CD14-positive monocyte (primary cell): Measurements from ENCODE around the gene WWOX. TPM values are rescaled to one million over a fixed set of nuclear protein-coding genes. Genes with fewer than 3 reads are reported as not detected.

Experiments
- DNase-seq, 3 donors: peaks; one replicate each; pipeline ENCODE4 v3.0.0-alpha.2; 2011 to 2022
- H2AFZ ChIP-seq: 2 replicates; pipeline ENCODE4 v1.6.0; 2012; ENCODE audit warnings: mild to moderate bottlenecking, low read depth, low read length, inconsistent platforms; ENCODE audit not compliant: insufficient read depth, poor library complexity, severe bottlenecking
- H3K27ac ChIP-seq, 2 donors: 1 replicate in 1 of 2; 2 replicates in 1 of 2; pipeline ENCODE4 v1.5.1; 2012 to 2013; ENCODE audit warnings: low read length in 2 of 2, control low read depth in 1 of 2, inconsistent platforms in 1 of 2, low read depth in 1 of 2, mild to moderate bottlenecking in 1 of 2
- H3K27me3 ChIP-seq, 2 donors: one replicate each; pipeline versions ENCODE4 v1.6.0 to v1.6.1; 2011 to 2013; ENCODE audit warnings: low read length in 2 of 2; ENCODE audit not compliant: control insufficient read depth in 2 of 2, insufficient read depth in 2 of 2
- H3K36me3 ChIP-seq, 2 donors: replicated peaks in 1 of 2; 1 replicate in 1 of 2; 2 replicates in 1 of 2; pipeline versions ENCODE4 v1.5.1 to v1.6.1; 2012 to 2013; ENCODE audit warnings: low read length in 2 of 2, control low read depth in 1 of 2, inconsistent platforms in 1 of 2, mild to moderate bottlenecking in 1 of 2; ENCODE audit not compliant: insufficient read depth in 2 of 2, control insufficient read depth in 1 of 2
- H3K4me1 ChIP-seq, 2 donors: 1 replicate in 1 of 2; 2 replicates in 1 of 2; pipeline versions ENCODE4 v1.5.1 to v1.6.1; 2012 to 2013; ENCODE audit warnings: low read length in 2 of 2, control low read depth in 1 of 2, inconsistent platforms in 1 of 2, mild to moderate bottlenecking in 1 of 2, moderate library complexity in 1 of 2; ENCODE audit not compliant: insufficient read depth in 2 of 2, control insufficient read depth in 1 of 2
- H3K4me2 ChIP-seq: replicated peaks from 2 replicates; pipeline ENCODE3; 2012; ENCODE audit warnings: low read length, moderate library complexity, mild to moderate bottlenecking; ENCODE audit not compliant: poor library complexity, severe bottlenecking; ENCODE audit errors: extremely low read depth
- H3K4me3 ChIP-seq, 3 experiments: fragments of 200-600 bp in 1 of 3; sonication (generic) in 1 of 3; replicated peaks in 1 of 3; 1 replicate in 2 of 3; 2 replicates in 1 of 3; pipeline ENCODE4 v1.5.1; 2011 to 2013; ENCODE audit warnings: low read length in 3 of 3, mild to moderate bottlenecking in 3 of 3, control low read depth in 2 of 3, low read depth in 2 of 3, inconsistent platforms in 1 of 3, moderate library complexity in 1 of 3
- H3K79me2 ChIP-seq: 2 replicates; pipeline ENCODE4 v1.6.0; 2012; ENCODE audit warnings: mild to moderate bottlenecking, control low read depth, inconsistent platforms, low read length, moderate library complexity; ENCODE audit not compliant: insufficient read depth
- H3K9ac ChIP-seq: 2 replicates; pipeline ENCODE4 v1.6.0; 2017; ENCODE audit warnings: low read length, mild to moderate bottlenecking; ENCODE audit not compliant: insufficient read depth, poor library complexity, severe bottlenecking
- H3K9me3 ChIP-seq, 2 donors: replicated peaks in 1 of 2; 1 replicate in 1 of 2; 2 replicates in 1 of 2; pipeline versions ENCODE4 v1.5.1 to v1.6.1; 2012 to 2013; ENCODE audit warnings: low read length in 2 of 2, control low read depth in 1 of 2; ENCODE audit not compliant: control insufficient read depth in 1 of 2, insufficient read depth in 1 of 2
- H4K20me1 ChIP-seq: 2 replicates; pipeline ENCODE4 v1.6.0; 2012; ENCODE audit warnings: mild to moderate bottlenecking, low read length, control low read depth, moderate library complexity; ENCODE audit not compliant: insufficient read depth
- H3K27ac Mint-ChIP-seq, 7 donors: one replicate each; pipeline ENCODE4 v1.8.0; 2020; ENCODE audit warnings: mild to moderate bottlenecking in 7 of 7, mixed read lengths in 7 of 7, moderate library complexity in 6 of 7, inconsistent platforms in 2 of 7
- H3K27me3 Mint-ChIP-seq, 3 donors: one replicate each; pipeline ENCODE4 v1.8.0; 2021 to 2022; ENCODE audit warnings: low read depth in 3 of 3, mild to moderate bottlenecking in 3 of 3, mixed read lengths in 3 of 3, moderate library complexity in 3 of 3, inconsistent platforms in 1 of 3
- H3K36me3 Mint-ChIP-seq, 2 donors: one replicate each; pipeline ENCODE4 v1.8.0; 2020; ENCODE audit warnings: mixed read lengths in 2 of 2, inconsistent platforms in 1 of 2, mild to moderate bottlenecking in 1 of 2
- H3K4me1 Mint-ChIP-seq: one replicate; pipeline ENCODE4 v1.8.0; 2020; ENCODE audit warnings: mild to moderate bottlenecking, mixed read lengths
- H3K4me3 Mint-ChIP-seq, 2 donors: one replicate each; pipeline ENCODE4 v1.8.0; 2020; ENCODE audit warnings: mild to moderate bottlenecking in 2 of 2, mixed read lengths in 2 of 2, moderate library complexity in 1 of 2
- H3K9me3 Mint-ChIP-seq, 7 donors: one replicate each; pipeline ENCODE4 v1.8.0; 2020 to 2022; ENCODE audit warnings: mixed read lengths in 7 of 7, mild to moderate bottlenecking in 6 of 7, moderate library complexity in 6 of 7, inconsistent platforms in 2 of 7
- CTCF ChIP-seq: fragments of 200-600 bp; IDR thresholded peaks from one replicate; pipeline ENCODE4 v1.8.0; 2022; ENCODE audit warnings: antibody characterized with exemption, mild to moderate bottlenecking
- WGBS: methylation state at CpG from one replicate; pipeline ENCODE4 v1.1.5; 2013; ENCODE audit warnings: missing lambda C conversion rate; ENCODE audit not compliant: insufficient coverage; 5-methylcytosine and 5-hydroxymethylcytosine counted together
- intact Hi-C, 2 donors: fragments of 100-400 bp; cut with micrococcal nuclease; formaldehyde crosslinking; loops; one replicate each; pipeline versions ENCODE4 v1.15.0 to v1.15.1; 2023
- polyA plus RNA-seq, 3 donors: library from polyadenylated mRNA; depleted of rRNA in 1 of 3; unstranded in 2 of 3; stranded (reverse) in 1 of 3; fragments of 300-500 nt in 2 of 3; fragments of >200 nt in 1 of 3; fragmentation: Illumina TruSeq in 2 of 3; gene quantifications; 1 replicate in 2 of 3; 2 replicates in 1 of 3; pipeline ENCODE4 v1.2.3, GENCODE V29; 2012 to 2021

WWOX gene
- polyA plus RNA-seq, 3 donors, result 4.0 to 7.0 (median 6.3) TPM

DNA sequence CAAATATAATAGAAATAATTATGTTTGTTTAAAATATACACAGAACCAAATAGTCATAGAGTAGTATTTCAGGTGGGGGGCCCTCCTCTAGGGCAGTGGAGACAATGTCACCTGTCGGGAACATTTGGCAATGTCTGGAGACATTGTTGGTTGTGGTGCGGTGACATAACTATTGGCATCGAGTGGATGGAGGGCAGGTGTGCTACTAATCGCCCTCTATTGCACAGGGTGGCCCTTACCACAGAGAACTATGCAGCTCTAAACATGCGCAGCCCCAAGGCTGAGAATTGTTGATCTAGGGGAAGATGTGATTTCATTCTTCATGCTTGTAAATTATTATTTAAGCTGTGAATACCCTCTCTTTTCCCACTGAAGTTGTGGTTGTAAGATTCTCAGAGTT is 594.0 kb downstream of the WWOX start:
- Mint-ChIP-seq H3K4me1 (no peaks in the 10 kb centered on the region), H3K4me3 (no peak overlapping the region), H3K27ac (no peak overlapping the region), H3K36me3 (no peaks in the 10 kb centered on the region), H3K27me3 (peaks cover 0 to 4% (median 2%) of the 10 kb centered on the region in 3 donors), H3K9me3 (peaks cover 0 to 17% (median 6%) of the 10 kb centered on the region in 7 donors)
- no peak for TF ChIP-seq CTCF
- intact Hi-C loops, result no loop called here
- DNase-seq, result no peak
- Histone ChIP-seq H3K27ac (no peak overlapping the region), H3K9ac (no peak overlapping the region), H2AFZ (no peak overlapping the region), H3K4me1 (no peaks in the 10 kb centered on the region), H3K27me3 (no peaks in the 10 kb centered on the region), H3K4me3 (no peak overlapping the region), H3K4me2 (no peak overlapping the region), H4K20me1 (no peaks in the 10 kb centered on the region), H3K36me3 (no peaks in the 10 kb centered on the region), H3K79me2 (no peaks in the 10 kb centered on the region), H3K9me3 (peaks cover 0 to 6% of the 10 kb centered on the region in 2 donors)
- whole genome bisulfite sequencing, result 98% methylated on average over 4 of the region's 5 CpGs

GRCh38 chr16:78694414-78694813 is 595.0 kb downstream of the WWOX start:
- H3K27me3 ChIP-seq, result no peaks in the 10 kb centered on the region
- WGBS, result 100% methylated on average over 1 of the region's 3 CpGs
- no peak overlapping the region for H3K4me3 ChIP-seq

More at GRCh38 chr16:78694414-78694813, 595.0 kb downstream of the WWOX start:
- no peak for DNase-seq
- H3K4me1 Mint-ChIP-seq, result no peaks in the 10 kb centered on the region
- H3K9me3 ChIP-seq, result peaks cover 0 to 6% of the 10 kb centered on the region in 2 donors
- no peak overlapping the region for H3K27ac Mint-ChIP-seq
- H3K9me3 Mint-ChIP-seq, result peaks cover 0 to 17% (median 6%) of the 10 kb centered on the region in 7 donors
- H3K36me3 ChIP-seq, result no peaks in the 10 kb centered on the region
- H3K4me2 ChIP-seq, result no peak overlapping the region
- H3K27me3 Mint-ChIP-seq, result peaks cover 0 to 2% (median 2%) of the 10 kb centered on the region in 3 donors
- no peak overlapping the region for H3K27ac ChIP-seq
- no peak overlapping the region for H3K9ac ChIP-seq
- no peaks in the 10 kb centered on the region for H4K20me1 ChIP-seq
- H3K4me1 ChIP-seq, result no peaks in the 10 kb centered on the region
- TF ChIP-seq CTCF, result no peak
- H3K4me3 Mint-ChIP-seq, result no peak overlapping the region
- no peaks in the 10 kb centered on the region for H3K36me3 Mint-ChIP-seq
- H3K79me2 ChIP-seq, result no peaks in the 10 kb centered on the region
- intact Hi-C loops, result no loop called here
- no peak overlapping the region for H2AFZ ChIP-seq
